HL-60 (cell line): Measurements from ENCODE around the gene NTN1.
"Not testable (repeated sequence)": the region's sequence is repeated elsewhere in the genome, so short reads cannot be mapped to it uniquely, and the experiment has no call there.

Experiments
- DNase-seq, 2 experiments: peaks; one replicate each; pipeline ENCODE4 v3.0.0-alpha.2; 2010 to 2020; ENCODE audit warnings: low read depth in 1 of 2, low spot score in 1 of 2
- H3K27ac ChIP-seq: fragments of 250-450 bp; sonication (Bioruptor Pico); replicated peaks from 2 replicates; pipeline ENCODE4 v1.5.1; 2020; ENCODE audit warnings: mild to moderate bottlenecking, moderate library complexity
- H3K27me3 ChIP-seq: fragments of 250-450 bp; sonication (Bioruptor Pico); 2 replicates; pipeline ENCODE4 v1.5.1; 2021; ENCODE audit warnings: mild to moderate bottlenecking, moderate library complexity; ENCODE audit not compliant: insufficient read depth, poor library complexity, severe bottlenecking
- H3K4me3 ChIP-seq: replicated peaks from 2 replicates; pipeline ENCODE4 v1.5.1; 2011; ENCODE audit warnings: mild to moderate bottlenecking, control low read depth, low read length; ENCODE audit not compliant: insufficient read depth
- CTCF ChIP-seq: IDR thresholded peaks from one replicate; pipeline ENCODE4 v1.5.1; 2011; ENCODE audit warnings: low read length, control low read depth, inconsistent platforms; ENCODE audit not compliant: insufficient read depth
- GABPA ChIP-seq: IDR thresholded peaks from 2 replicates; pipeline ENCODE4 v1.6.1; 2012; ENCODE audit warnings: low read depth
- POLR2AphosphoS5 ChIP-seq: IDR thresholded peaks from 2 replicates; pipeline ENCODE4 v1.6.1; 2012; ENCODE audit warnings: low read depth
- REST ChIP-seq: IDR thresholded peaks from 2 replicates; pipeline ENCODE4 v1.6.1; 2012; ENCODE audit warnings: low read depth; ENCODE audit not compliant: insufficient replicate concordance
- SPI1 ChIP-seq: IDR thresholded peaks from 2 replicates; pipeline ENCODE4 v1.6.1; 2012; ENCODE audit warnings: low read depth, mild to moderate bottlenecking, borderline replicate concordance

NTN1 gene

GRCh38 chr17:9148905-9149525, 127.7 kb downstream of the NTN1 start:
- no peak for DNase-seq
- Histone ChIP-seq H3K27ac (no peak overlapping the region), H3K4me3 (no peak overlapping the region), H3K27me3 (no peaks in the 10 kb centered on the region)
- no peak for TF ChIP-seq GABPA
- no peak for TF ChIP-seq SPI1
- TF ChIP-seq CTCF = no peak
- TF ChIP-seq POLR2AphosphoS5 = no peak
- TF ChIP-seq REST = no peak

- H3K27me3 ChIP-seq = no peaks in the 10 kb centered on the region
- no peak for DNase-seq
- H3K27ac ChIP-seq = no peak overlapping the region
- no peak overlapping the region for H3K4me3 ChIP-seq
- no peak for TF ChIP-seq POLR2AphosphoS5
- TF ChIP-seq CTCF = no peak
- TF ChIP-seq GABPA = no peak
- TF ChIP-seq SPI1 = no peak
- no peak for TF ChIP-seq REST
Observed at GRCh38 chr17:9150446-9151090, 129.3 kb downstream of the NTN1 start.

- Histone ChIP-seq H3K4me3 (no peak overlapping the region), H3K27ac (no peak overlapping the region), H3K27me3 (no peaks in the 10 kb centered on the region)
- TF ChIP-seq SPI1 (no peak), REST (no peak), POLR2AphosphoS5 (no peak), GABPA (no peak), CTCF (no peak)
- no peak for DNase-seq
Observed at GRCh38 chr17:9151091-9151490, 129.8 kb downstream of the NTN1 start.

- not testable (repeated sequence) for DNase-seq, H3K27ac ChIP-seq, H3K27me3 ChIP-seq, H3K4me3 ChIP-seq
Observed at GRCh38 chr17:9151740-9152139, 130.4 kb downstream of the NTN1 start.
